ENCODE measurements around the gene TRPV3. TPM values are rescaled to one million over a fixed set of nuclear protein-coding genes. Genes with fewer than 3 reads are reported as not detected.

TRPV3 gene
- total RNA-seq, 2 experiments from 2014 or later, result 0.13 to 0.43 TPM

DNA sequence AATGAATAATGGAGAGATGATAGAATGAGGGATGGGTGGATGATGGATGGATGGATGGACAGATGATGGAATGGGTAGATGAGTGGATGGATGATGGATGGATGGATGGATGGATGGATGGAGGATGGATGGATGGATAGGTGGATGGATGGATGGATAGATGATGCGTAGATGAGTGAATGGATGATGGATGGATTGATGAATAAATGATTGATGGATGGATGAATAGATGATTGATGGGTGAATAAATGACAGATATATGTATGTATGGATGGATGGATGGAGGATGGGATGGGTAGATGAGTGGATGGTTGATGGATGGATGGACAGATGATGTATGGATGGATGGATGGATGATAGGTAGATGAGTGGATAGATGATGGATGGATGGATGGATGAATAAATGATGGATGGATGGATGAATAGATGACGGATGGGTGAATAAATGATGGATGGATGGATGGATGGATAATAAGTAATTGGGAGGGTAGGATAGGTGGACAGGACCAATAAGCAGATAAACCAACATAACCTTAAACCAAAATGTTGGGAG lies 7.9 kb downstream of the TRPV3 start:
- Mint-ChIP-seq H3K27ac (no peak overlapping the region), H3K4me1 (no peaks in the 10 kb centered on the region), H3K36me3 (ENCODE audit: low read depth) (no peaks in the 10 kb centered on the region), H3K9me3 (no peaks in the 10 kb centered on the region), H3K27me3 (no peaks in the 10 kb centered on the region), H3K4me3 (no peak overlapping the region)
- POLR2A ChIA-PET, result no interaction called here
- CTCF ChIA-PET, result no interaction called here
- no peak for DNase-seq

DNA sequence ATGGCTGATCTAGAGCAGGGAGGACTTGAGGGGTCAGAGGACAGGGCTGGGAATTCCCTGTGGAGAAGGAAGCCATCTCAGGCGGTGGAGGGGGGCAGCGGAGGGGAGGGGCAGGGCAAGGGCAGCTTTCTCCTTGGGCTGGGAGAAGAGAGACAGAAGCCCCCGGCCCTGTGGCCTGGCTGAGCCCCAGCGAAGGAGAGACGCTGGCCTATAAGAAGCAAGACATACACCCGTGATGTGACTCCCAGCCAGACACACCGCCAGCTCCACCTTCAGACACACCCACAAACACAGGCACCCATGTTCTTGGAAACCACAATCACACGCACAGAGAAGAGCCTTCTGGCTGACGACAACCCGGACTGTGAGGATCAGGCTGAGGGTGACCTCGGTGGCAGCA lies 10.0 kb downstream of the TRPV3 start:
- Mint-ChIP-seq H3K27ac (no peak overlapping the region), H3K36me3 (ENCODE audit: low read depth) (no peaks in the 10 kb centered on the region), H3K4me3 (no peak overlapping the region), H3K27me3 (peaks cover 3% of the 10 kb centered on the region), H3K9me3 (no peaks in the 10 kb centered on the region), H3K4me1 (no peaks in the 10 kb centered on the region)
- no peak for DNase-seq
- ChIA-PET POLR2A (no interaction called here), CTCF (no interaction called here)

DNA sequence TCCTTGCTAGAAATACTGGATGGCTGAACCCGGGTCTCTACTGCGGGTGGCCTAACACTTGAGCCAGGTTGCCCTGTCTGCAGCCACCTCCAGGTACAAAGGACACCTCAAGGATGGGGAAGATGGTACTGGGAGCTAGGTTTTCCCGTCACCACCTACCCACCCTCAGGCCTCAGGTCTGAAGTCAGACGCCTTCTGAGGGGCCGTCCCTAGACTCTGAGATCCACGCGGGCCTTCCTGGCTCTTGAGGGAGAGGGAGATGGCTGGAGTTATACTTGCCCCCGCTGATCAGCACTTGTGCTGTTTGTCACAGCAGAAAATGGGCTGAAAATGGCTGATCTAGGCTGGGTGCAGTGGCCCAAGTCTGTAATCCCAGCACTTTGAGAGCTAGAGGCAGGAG lies 10.6 kb downstream of the TRPV3 start:
- Mint-ChIP-seq H3K4me1 (no peaks in the 10 kb centered on the region), H3K36me3 (ENCODE audit: low read depth) (no peaks in the 10 kb centered on the region), H3K9me3 (no peaks in the 10 kb centered on the region), H3K27me3 (peaks cover 3% of the 10 kb centered on the region), H3K4me3 (no peak overlapping the region), H3K27ac (no peak overlapping the region)
- POLR2A ChIA-PET, result no interaction called here
- no peak for DNase-seq
- CTCF ChIA-PET, result no interaction called here

GRCh38 chr17:3546521-3546920 lies 11.1 kb downstream of the TRPV3 start:
- ChIA-PET POLR2A (no interaction called here), CTCF (no interaction called here)
- Mint-ChIP-seq H3K9me3 (no peaks in the 10 kb centered on the region), H3K36me3 (ENCODE audit: low read depth) (no peaks in the 10 kb centered on the region), H3K4me3 (no peak overlapping the region), H3K27ac (no peak overlapping the region), H3K4me1 (no peaks in the 10 kb centered on the region), H3K27me3 (peaks cover 5% of the 10 kb centered on the region)
- DNase-seq, result no peak

DNA sequence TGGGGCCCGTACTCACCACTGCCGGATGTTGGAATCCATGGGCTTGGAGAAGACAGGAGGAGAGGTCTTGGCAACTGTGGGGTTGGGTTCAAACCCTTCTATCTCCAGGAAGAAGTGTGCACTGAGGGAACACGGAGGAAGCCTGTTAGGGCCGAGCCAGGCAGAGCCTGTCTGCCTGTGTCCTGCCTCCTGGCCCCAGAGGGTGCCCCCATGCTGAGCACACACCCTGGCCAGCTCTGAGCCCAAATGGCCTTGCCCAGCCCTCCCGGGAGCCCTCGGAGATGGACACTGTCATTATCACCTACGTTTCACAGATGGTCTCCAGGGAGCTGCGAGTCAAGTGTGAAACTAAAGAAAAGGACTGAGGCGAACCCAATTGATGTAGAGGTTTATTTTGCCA lies 12.5 kb downstream of the TRPV3 start:
- Mint-ChIP-seq H3K9me3 (no peaks in the 10 kb centered on the region), H3K27me3 (peaks cover 10% of the 10 kb centered on the region), H3K36me3 (ENCODE audit: low read depth) (no peaks in the 10 kb centered on the region), H3K4me1 (peaks cover 4% of the 10 kb centered on the region), H3K27ac (no peak overlapping the region), H3K4me3 (no peak overlapping the region)
- CTCF ChIA-PET, result no interaction called here
- DNase-seq, result no peak
- POLR2A ChIA-PET, result no interaction called here

DNA sequence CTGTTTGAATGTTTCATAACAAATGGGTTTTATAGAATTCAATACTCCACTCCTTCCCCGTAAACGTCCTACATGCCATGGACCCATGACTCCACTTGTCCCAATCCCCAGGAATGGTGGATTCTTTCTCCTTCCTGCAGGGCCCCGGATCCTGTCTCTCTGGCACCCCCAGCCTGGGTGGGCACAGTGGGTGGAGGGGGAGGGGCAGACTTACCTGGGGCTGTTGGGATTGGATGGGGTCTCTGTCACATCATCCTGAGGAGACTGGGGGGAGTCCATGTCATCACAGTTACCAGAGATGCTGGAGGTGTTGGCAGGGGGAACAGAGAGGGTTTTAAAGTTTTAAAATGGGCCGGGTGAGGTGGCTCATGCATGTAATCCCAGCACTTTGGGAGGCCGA lies 13.2 kb downstream of the TRPV3 start:
- POLR2A ChIA-PET, result no interaction called here
- no peak overlapping the region for H3K27ac Mint-ChIP-seq
- no peaks in the 10 kb centered on the region for H3K9me3 Mint-ChIP-seq

GRCh38 chr17:3543453-3543852 lies 14.2 kb downstream of the TRPV3 start:
- ChIA-PET CTCF (no interaction called here), POLR2A (interaction anchor here (0.9 kb wide), 1 partner anchor 12 kb away, joined by 3 read pairs; no protein-coding TSS in a partner anchor)
- H3K4me3 Mint-ChIP-seq, result no peak overlapping the region
- peaks cover 10% of the 10 kb centered on the region for H3K27me3 Mint-ChIP-seq
- H3K4me1 Mint-ChIP-seq, result peaks cover 6% of the 10 kb centered on the region
- no peak overlapping the region for H3K27ac Mint-ChIP-seq
- no peaks in the 10 kb centered on the region for H3K9me3 Mint-ChIP-seq
- no peak for DNase-seq
- no peaks in the 10 kb centered on the region for H3K36me3 Mint-ChIP-seq (ENCODE audit: low read depth)

More for the DNA sequence above, 13.2 kb downstream of the TRPV3 start:
- DNase-seq, result no peak
- CTCF ChIA-PET, result no interaction called here
- peaks cover 10% of the 10 kb centered on the region for H3K27me3 Mint-ChIP-seq
- H3K36me3 Mint-ChIP-seq (ENCODE audit: low read depth), result no peaks in the 10 kb centered on the region
- H3K4me3 Mint-ChIP-seq, result no peak overlapping the region
- peaks cover 6% of the 10 kb centered on the region for H3K4me1 Mint-ChIP-seq

DNA sequence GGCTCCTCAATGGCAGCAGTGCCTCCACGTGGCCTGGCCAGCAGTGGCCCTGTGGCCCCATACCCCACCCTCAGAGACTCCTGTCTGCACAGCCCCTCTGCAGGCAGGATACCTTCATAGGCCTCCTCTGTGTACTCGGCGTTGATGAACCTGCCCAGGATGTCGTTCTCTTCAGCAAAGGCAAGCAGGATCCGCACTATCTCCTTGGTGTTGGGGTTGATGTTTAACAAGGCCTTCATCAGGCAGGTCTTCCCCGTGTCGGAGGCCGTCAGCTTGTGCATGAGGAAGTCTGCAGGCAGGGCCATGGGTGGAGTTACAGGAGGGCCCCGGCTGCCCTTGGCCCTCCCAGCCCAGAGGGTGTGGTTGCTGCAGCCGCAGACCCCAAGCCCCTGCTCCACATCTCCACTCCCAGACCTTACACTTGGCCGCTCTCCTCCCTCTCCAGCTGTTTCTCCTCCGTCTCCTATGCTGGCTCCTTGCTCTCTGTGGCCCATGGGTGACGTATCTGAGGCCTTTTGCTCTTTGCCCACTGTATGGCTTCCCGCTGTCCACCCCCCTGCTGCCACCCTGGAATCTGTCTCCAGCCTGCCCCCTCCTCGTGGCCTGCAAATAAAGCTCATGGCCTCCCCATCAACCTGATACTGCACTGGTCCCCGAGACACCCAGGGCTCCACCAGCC lies 15.1 kb downstream of the TRPV3 start:
- Mint-ChIP-seq H3K27me3 (peaks cover 10% of the 10 kb centered on the region), H3K4me1 (peaks cover 6% of the 10 kb centered on the region), H3K36me3 (ENCODE audit: low read depth) (no peaks in the 10 kb centered on the region), H3K9me3 (no peaks in the 10 kb centered on the region), H3K4me3 (no peak overlapping the region), H3K27ac (no peak overlapping the region)
- no peak for DNase-seq
- ChIA-PET CTCF (no interaction called here), POLR2A (interaction anchor here (0.9 kb wide), 1 partner anchor 13 kb away, joined by 3 read pairs; no protein-coding TSS in a partner anchor)

- peaks cover 15% of the 10 kb centered on the region for H3K27me3 Mint-ChIP-seq
- no peak overlapping the region for H3K27ac Mint-ChIP-seq
- H3K36me3 Mint-ChIP-seq (ENCODE audit: low read depth), result no peaks in the 10 kb centered on the region
- no peak for DNase-seq
- H3K9me3 Mint-ChIP-seq, result no peaks in the 10 kb centered on the region
- CTCF ChIA-PET, result no interaction called here
- H3K4me3 Mint-ChIP-seq, result no peak overlapping the region
- H3K4me1 Mint-ChIP-seq, result peaks cover 8% of the 10 kb centered on the region
- POLR2A ChIA-PET, result no interaction called here
These were observed 17.6 kb downstream of the TRPV3 start for GRCh38 chr17:3539881-3540540.

DNA sequence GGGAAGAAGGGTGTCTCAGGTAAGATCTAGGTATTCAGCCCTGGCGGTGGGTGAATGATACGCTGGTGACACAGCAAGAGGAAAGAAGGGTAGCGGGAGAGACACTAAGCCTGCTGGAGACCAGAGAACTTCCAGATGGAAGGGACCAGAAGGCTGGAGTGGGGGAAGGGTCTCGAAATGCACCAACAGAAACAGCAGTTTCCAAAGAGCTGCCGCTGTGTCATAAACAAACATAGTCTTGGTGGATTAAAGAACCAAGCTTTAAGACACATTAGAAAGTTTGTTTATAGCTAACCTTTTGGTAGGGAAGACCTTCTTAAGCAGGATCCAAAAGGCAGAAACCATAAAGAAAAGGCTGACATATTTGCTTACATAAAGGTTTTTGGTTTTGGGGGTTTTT lies 20.9 kb downstream of the TRPV3 start:
- CTCF ChIA-PET, result interaction anchor here (0.6 kb wide), 1 partner anchor 220 kb away, joined by 6 read pairs; no protein-coding TSS in a partner anchor
- H3K4me3 Mint-ChIP-seq, result no peak overlapping the region
- POLR2A ChIA-PET, result no interaction called here
- H3K9me3 Mint-ChIP-seq, result no peaks in the 10 kb centered on the region
- H3K36me3 Mint-ChIP-seq (ENCODE audit: low read depth), result no peaks in the 10 kb centered on the region
- peaks cover 12% of the 10 kb centered on the region for H3K27me3 Mint-ChIP-seq
- peaks cover 16% of the 10 kb centered on the region for H3K4me1 Mint-ChIP-seq
- peak overlapping the region; percentile 52 for H3K27ac Mint-ChIP-seq
- no peak for DNase-seq

- no peak overlapping the region for H3K4me3 Mint-ChIP-seq
- DNase-seq, result peak; percentile 61
- no peak overlapping the region for H3K27ac Mint-ChIP-seq
- POLR2A ChIA-PET, result no interaction called here
- H3K9me3 Mint-ChIP-seq, result no peaks in the 10 kb centered on the region
- no peaks in the 10 kb centered on the region for H3K36me3 Mint-ChIP-seq (ENCODE audit: low read depth)
- CTCF ChIA-PET, result no interaction called here
- H3K4me1 Mint-ChIP-seq, result peaks cover 15% of the 10 kb centered on the region
- peaks cover 6% of the 10 kb centered on the region for H3K27me3 Mint-ChIP-seq
These were observed 22.2 kb downstream of the TRPV3 start for GRCh38 chr17:3535253-3535995.

DNA sequence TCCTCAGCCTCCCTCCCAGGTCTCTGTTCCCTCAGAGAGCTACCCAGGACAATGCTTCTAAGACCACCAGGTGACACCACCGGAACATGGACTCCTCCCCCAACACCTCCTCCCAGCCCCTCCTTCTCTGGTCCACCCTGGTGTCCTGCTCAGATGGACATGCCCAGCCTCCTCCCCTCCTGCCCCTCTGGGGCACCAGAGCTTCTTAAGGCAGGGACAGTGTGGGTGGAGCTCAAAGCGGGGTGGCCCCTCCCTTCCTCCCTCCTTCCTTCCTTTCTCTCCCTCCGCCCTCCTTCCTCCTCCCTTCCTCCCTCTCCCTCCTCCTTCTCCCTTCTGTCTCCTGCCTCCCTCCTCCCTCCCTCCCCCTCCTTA lies 22.7 kb downstream of the TRPV3 start:
- H3K27ac Mint-ChIP-seq, result no peak overlapping the region
- no peaks in the 10 kb centered on the region for H3K9me3 Mint-ChIP-seq
- peaks cover 5% of the 10 kb centered on the region for H3K27me3 Mint-ChIP-seq
- ChIA-PET POLR2A (no interaction called here), CTCF (interaction anchor here (0.6 kb wide), 1 partner anchor 523 kb away, joined by 4 read pairs; no protein-coding TSS in a partner anchor)
- peaks cover 11% of the 10 kb centered on the region for H3K4me1 Mint-ChIP-seq
- DNase-seq, result no peak
- H3K36me3 Mint-ChIP-seq (ENCODE audit: low read depth), result no peaks in the 10 kb centered on the region
- no peak overlapping the region for H3K4me3 Mint-ChIP-seq

DNA sequence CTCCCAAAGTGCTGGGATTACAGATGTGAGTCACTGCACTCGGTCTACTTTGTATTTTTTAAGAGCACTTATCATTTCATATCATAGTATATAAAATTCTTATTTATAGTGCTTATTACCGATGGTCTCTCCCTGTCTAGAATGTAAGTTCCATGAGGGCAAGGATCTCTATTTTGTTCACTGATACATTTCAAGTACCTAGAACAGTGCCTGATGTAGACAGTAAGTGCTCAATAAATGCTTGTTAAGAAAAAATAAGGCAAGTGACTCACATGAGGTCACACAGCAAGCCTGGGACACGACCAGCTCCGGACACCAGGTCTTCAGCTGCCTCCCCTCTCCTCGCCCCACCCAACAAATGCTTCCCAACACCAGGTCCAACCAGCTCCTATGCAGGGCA lies 23.9 kb downstream of the TRPV3 start:
- ChIA-PET CTCF (no interaction called here), POLR2A (no interaction called here)
- no peak overlapping the region for H3K4me3 Mint-ChIP-seq
- H3K9me3 Mint-ChIP-seq, result no peaks in the 10 kb centered on the region
- peaks cover 11% of the 10 kb centered on the region for H3K4me1 Mint-ChIP-seq
- H3K27ac Mint-ChIP-seq, result no peak overlapping the region
- no peaks in the 10 kb centered on the region for H3K36me3 Mint-ChIP-seq (ENCODE audit: low read depth)
- no peak for DNase-seq
- peaks cover 5% of the 10 kb centered on the region for H3K27me3 Mint-ChIP-seq

Data from activated CD4-positive, alpha-beta memory T cell treated with anti-CD3 and anti-CD28 coated beads, Interleukin-2, amount 10 ng/mL, durations not matched to agents 7 days and 5 days (primary cell).